ENCODE data around the gene FIG4.

DNA sequence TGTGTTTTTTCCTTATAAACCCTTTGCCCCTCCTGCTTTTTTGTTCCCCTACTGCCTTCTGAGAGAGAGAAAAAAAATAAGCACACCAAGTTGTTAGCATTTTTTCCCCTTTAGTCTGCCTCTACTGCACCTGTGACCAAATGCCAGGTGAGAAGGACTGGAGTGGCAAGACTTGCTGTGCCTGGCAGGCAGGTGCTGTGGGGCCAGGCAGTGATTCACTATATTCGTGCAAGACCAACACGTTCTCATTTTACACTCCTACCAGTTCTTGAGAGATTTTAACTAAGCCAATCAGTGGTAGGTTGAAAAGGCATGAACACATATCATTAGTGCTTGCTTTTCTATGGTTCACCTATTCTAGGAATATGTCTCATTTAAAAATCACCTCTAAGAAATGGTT lies 109.7 kb downstream of the FIG4 start:
- TF ChIP-seq, protein P1, sequence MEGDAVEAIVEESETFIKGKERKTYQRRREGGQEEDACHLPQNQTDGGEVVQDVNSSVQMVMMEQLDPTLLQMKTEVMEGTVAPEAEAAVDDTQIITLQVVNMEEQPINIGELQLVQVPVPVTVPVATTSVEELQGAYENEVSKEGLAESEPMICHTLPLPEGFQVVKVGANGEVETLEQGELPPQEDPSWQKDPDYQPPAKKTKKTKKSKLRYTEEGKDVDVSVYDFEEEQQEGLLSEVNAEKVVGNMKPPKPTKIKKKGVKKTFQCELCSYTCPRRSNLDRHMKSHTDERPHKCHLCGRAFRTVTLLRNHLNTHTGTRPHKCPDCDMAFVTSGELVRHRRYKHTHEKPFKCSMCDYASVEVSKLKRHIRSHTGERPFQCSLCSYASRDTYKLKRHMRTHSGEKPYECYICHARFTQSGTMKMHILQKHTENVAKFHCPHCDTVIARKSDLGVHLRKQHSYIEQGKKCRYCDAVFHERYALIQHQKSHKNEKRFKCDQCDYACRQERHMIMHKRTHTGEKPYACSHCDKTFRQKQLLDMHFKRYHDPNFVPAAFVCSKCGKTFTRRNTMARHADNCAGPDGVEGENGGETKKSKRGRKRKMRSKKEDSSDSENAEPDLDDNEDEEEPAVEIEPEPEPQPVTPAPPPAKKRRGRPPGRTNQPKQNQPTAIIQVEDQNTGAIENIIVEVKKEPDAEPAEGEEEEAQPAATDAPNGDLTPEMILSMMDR (conservative IDR thresholded peaks at IDR 0.05 in 1 of 2, IDR thresholded peaks at IDR 0.05 in 1 of 2; ENCODE audit: extremely low read depth in 1 of 2, insufficient read depth in 1 of 2, low read depth in 1 of 2, low read length in 2 of 2) = no peak
- TF ChIP-seq EZH2 (IDR thresholded peaks at IDR 0.05; ENCODE audit: borderline replicate concordance, low read length) = no peak

Measured in mammary epithelial cell (primary cell).